OCI-LY1 (cell line): ENCODE measurements around the gene SKP1.

Experiments
- H2AFZ ChIP-seq: fragments of 200-600 bp; sonication (generic), shearing (Covaris generic); 2 replicates; pipeline ENCODE4 v1.6.0; 2014; ENCODE audit warnings: antibody characterized with exemption, mild to moderate bottlenecking, low read length
- H3F3A ChIP-seq: fragments of 200-600 bp; sonication (generic), shearing (Covaris generic); 2 replicates; pipeline ENCODE4 v1.6.0; 2014; ENCODE audit warnings: mild to moderate bottlenecking, antibody characterized with exemption, low read length, moderate library complexity; ENCODE audit not compliant: insufficient read depth
- H3K27ac ChIP-seq: fragments of 200-600 bp; sonication (generic); 2 replicates; pipeline ENCODE4 v1.5.1; 2014; ENCODE audit warnings: low read length, mixed run types, mild to moderate bottlenecking, low read depth; ENCODE audit not compliant: poor library complexity, severe bottlenecking
- H3K27me3 ChIP-seq: fragments of 200-600 bp; sonication (generic); 2 replicates; pipeline ENCODE4 v1.6.0; 2014; ENCODE audit warnings: antibody characterized with exemption, mild to moderate bottlenecking, low read length, moderate library complexity; ENCODE audit not compliant: insufficient read depth
- H3K36me3 ChIP-seq: fragments of 200-600 bp; sonication (generic); 2 replicates; pipeline ENCODE4 v1.6.1; 2014; ENCODE audit warnings: mild to moderate bottlenecking, antibody characterized with exemption, low read length, moderate library complexity, mixed read lengths; ENCODE audit not compliant: insufficient read depth
- H3K4me1 ChIP-seq: fragments of 200-600 bp; sonication (generic); 2 replicates; pipeline ENCODE4 v1.5.1; 2014; ENCODE audit warnings: mild to moderate bottlenecking, low read length, moderate library complexity; ENCODE audit not compliant: insufficient read depth, severe bottlenecking
- H3K4me2 ChIP-seq: fragments of 200-600 bp; sonication (generic), shearing (Covaris generic); 2 replicates; pipeline ENCODE4 v1.6.1; 2014; ENCODE audit warnings: low read length
- H3K4me3 ChIP-seq: fragments of 200-600 bp; sonication (generic); 2 replicates; pipeline ENCODE4 v1.5.1; 2014; ENCODE audit warnings: low read length, low read depth, mild to moderate bottlenecking, mixed read lengths; ENCODE audit not compliant: poor library complexity, severe bottlenecking
- H3K79me2 ChIP-seq: fragments of 200-600 bp; shearing (Covaris generic); 2 replicates; pipeline ENCODE4 v1.6.1; 2016; ENCODE audit warnings: mixed run types, low read length, mixed read lengths; ENCODE audit not compliant: insufficient read depth
- H3K9ac ChIP-seq: fragments of 200-600 bp; sonication (generic), shearing (Covaris generic); 2 replicates; pipeline ENCODE4 v1.6.1; 2014; ENCODE audit warnings: mild to moderate bottlenecking, low read length, mixed read lengths
- H3K9me2 ChIP-seq: fragments of 200-600 bp; sonication (generic), shearing (Covaris generic); 2 replicates; pipeline ENCODE4 v1.6.1; 2014; ENCODE audit warnings: low read depth, mild to moderate bottlenecking, low read length, mixed read lengths
- H3K9me3 ChIP-seq: fragments of 200-600 bp; shearing (Covaris generic); 2 replicates; pipeline ENCODE4 v1.6.1; 2014; ENCODE audit warnings: low read length, mixed read lengths
- H4K20me1 ChIP-seq: fragments of 200-600 bp; sonication (generic), shearing (Covaris generic); 2 replicates; pipeline ENCODE4 v1.6.0; 2016; ENCODE audit warnings: mild to moderate bottlenecking, low read length; ENCODE audit not compliant: insufficient read depth
- EZH2 ChIP-seq: fragments of 200-600 bp; sonication (generic), shearing (Covaris generic); IDR thresholded peaks from 2 replicates; pipeline ENCODE4 v1.8.0; 2017; ENCODE audit warnings: borderline replicate concordance, mixed run types, mild to moderate bottlenecking, antibody characterized with exemption, low read length, moderate library complexity, mixed read lengths
- TF ChIP-seq, protein P1 (sequence below): fragments of 200-600 bp; sonication (generic), shearing (Covaris generic); IDR thresholded peaks from 2 replicates; pipeline ENCODE4 v1.5.1; 2017; ENCODE audit warnings: mild to moderate bottlenecking, antibody characterized with exemption, low read length, moderate library complexity, mixed read lengths

Gene SKP1

DNA sequence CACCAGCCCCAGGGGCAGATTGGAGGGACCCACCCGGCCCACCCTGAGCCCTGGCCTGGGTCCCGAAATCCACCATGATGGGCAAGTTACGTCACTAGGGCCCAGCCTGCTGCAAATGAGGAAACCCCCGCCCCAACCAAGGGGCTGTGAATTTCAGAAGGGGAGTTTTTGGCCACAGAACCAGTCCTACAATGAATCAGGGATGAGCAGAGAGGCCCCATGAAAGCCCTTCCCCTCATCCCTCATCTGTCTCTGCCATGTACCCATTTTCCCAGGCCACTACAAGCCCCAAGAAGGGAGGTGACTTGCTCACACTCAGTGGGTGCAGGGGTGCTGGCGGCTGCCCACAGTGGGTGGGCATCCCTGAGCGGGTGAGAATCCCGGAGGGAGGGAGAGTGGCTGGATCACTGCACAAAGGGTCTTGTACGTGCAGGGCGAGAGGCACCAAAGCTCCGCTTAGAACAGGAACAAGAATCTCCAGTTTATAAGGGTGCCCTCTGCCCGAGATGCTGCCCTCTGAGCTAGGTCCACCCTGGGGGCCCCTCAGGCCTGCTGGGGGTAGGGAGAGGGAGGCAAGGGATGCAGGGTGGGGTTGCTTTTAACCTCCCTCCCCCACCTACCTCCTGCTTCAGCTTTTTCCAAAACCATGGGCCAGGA lies 72.6 kb downstream of the SKP1 start:
- no peaks in the 10 kb centered on the region for H3K36me3 ChIP-seq
- no peaks in the 10 kb centered on the region for H3K79me2 ChIP-seq
- H3K4me1 ChIP-seq: peaks cover 17% of the 10 kb centered on the region
- H3K4me3 ChIP-seq: no peak overlapping the region
- 0 out of 2 replicates have a peak, but pooled peaks cover 8% of the 10 kb centered on the region for H3K27me3 ChIP-seq
- H2AFZ ChIP-seq: no peak overlapping the region
- no peaks in the 10 kb centered on the region for H4K20me1 ChIP-seq
- no peak overlapping the region for H3K9ac ChIP-seq
- no peaks in the 10 kb centered on the region for H3F3A ChIP-seq
- no peak overlapping the region for H3K4me2 ChIP-seq
- TF ChIP-seq, protein P1, sequence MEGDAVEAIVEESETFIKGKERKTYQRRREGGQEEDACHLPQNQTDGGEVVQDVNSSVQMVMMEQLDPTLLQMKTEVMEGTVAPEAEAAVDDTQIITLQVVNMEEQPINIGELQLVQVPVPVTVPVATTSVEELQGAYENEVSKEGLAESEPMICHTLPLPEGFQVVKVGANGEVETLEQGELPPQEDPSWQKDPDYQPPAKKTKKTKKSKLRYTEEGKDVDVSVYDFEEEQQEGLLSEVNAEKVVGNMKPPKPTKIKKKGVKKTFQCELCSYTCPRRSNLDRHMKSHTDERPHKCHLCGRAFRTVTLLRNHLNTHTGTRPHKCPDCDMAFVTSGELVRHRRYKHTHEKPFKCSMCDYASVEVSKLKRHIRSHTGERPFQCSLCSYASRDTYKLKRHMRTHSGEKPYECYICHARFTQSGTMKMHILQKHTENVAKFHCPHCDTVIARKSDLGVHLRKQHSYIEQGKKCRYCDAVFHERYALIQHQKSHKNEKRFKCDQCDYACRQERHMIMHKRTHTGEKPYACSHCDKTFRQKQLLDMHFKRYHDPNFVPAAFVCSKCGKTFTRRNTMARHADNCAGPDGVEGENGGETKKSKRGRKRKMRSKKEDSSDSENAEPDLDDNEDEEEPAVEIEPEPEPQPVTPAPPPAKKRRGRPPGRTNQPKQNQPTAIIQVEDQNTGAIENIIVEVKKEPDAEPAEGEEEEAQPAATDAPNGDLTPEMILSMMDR: no peak
- no peak for TF ChIP-seq EZH2
- H3K9me2 ChIP-seq: no peaks in the 10 kb centered on the region
- H3K9me3 ChIP-seq: no peaks in the 10 kb centered on the region
- H3K27ac ChIP-seq: no peak overlapping the region

GRCh38 chr5:134103397-134103796 lies 73.4 kb downstream of the SKP1 start:
- H3K9me3 ChIP-seq: no peaks in the 10 kb centered on the region
- no peak overlapping the region for H3K27ac ChIP-seq
- H3K4me1 ChIP-seq: peaks cover 17% of the 10 kb centered on the region
- no peaks in the 10 kb centered on the region for H3F3A ChIP-seq
- H2AFZ ChIP-seq: no peak overlapping the region
- 0 out of 2 replicates have a peak, but pooled peaks cover 8% of the 10 kb centered on the region for H3K27me3 ChIP-seq
- H3K36me3 ChIP-seq: no peaks in the 10 kb centered on the region
- H4K20me1 ChIP-seq: no peaks in the 10 kb centered on the region
- H3K4me2 ChIP-seq: no peak overlapping the region
- no peak overlapping the region for H3K9ac ChIP-seq
- H3K9me2 ChIP-seq: no peaks in the 10 kb centered on the region
- no peak overlapping the region for H3K4me3 ChIP-seq
- TF ChIP-seq EZH2: no peak
- TF ChIP-seq, protein P1: no peak
- no peaks in the 10 kb centered on the region for H3K79me2 ChIP-seq

- Histone ChIP-seq H3K9me2 (no peaks in the 10 kb centered on the region), H3K4me3 (no peak overlapping the region), H3K27me3 (0 out of 2 replicates have a peak, but pooled peaks cover 8% of the 10 kb centered on the region), H3K27ac (no peak overlapping the region), H3K4me2 (no peak overlapping the region), H3K36me3 (no peaks in the 10 kb centered on the region), H3K4me1 (peaks cover 17% of the 10 kb centered on the region), H2AFZ (no peak overlapping the region), H3F3A (no peaks in the 10 kb centered on the region), H3K9ac (no peak overlapping the region), H3K9me3 (no peaks in the 10 kb centered on the region), H3K79me2 (no peaks in the 10 kb centered on the region), H4K20me1 (no peaks in the 10 kb centered on the region)
- TF ChIP-seq, protein P1: peak; percentile 75
- TF ChIP-seq EZH2: no peak
These were observed 74.9 kb downstream of the SKP1 start for GRCh38 chr5:134101686-134102439.
